SK-N-SH treated with all-trans-retinoic acid at 6 μM for 48 hours (cell line): ENCODE data around the gene IL17RB.

ENCODE experiments used
- ARNTL ChIP-seq: fragments of 450-650 bp; formaldehyde crosslinking; IDR thresholded peaks from 2 replicates; pipeline ENCODE4 v1.5.0; 2020; ENCODE audit warnings: low read depth, mild to moderate bottlenecking, moderate library complexity, borderline replicate concordance
- CREB5 ChIP-seq: fragments of 250-450 bp; sonication (Bioruptor Pico); IDR thresholded peaks from 2 replicates; pipeline ENCODE4 v1.5.1; 2020; ENCODE audit warnings: low read depth, mild to moderate bottlenecking, moderate library complexity
- CSRNP3 ChIP-seq: fragments of 250-450 bp; sonication (Bioruptor Pico); IDR thresholded peaks from 2 replicates; pipeline ENCODE4 v1.5.1; 2021; ENCODE audit warnings: mild to moderate bottlenecking, moderate library complexity
- ESRRG ChIP-seq: fragments of 250-450 bp; sonication (Bioruptor Pico); IDR thresholded peaks from 2 replicates; pipeline ENCODE4 v1.6.1; 2021; ENCODE audit warnings: mild to moderate bottlenecking
- ISL1 ChIP-seq: fragments of 250-450 bp; sonication (Bioruptor Pico); IDR thresholded peaks from 2 replicates; pipeline ENCODE4 v2.1.2; 2022; ENCODE audit warnings: mild to moderate bottlenecking, moderate library complexity
- OSR1 ChIP-seq: fragments of 250-450 bp; sonication (Bioruptor Pico); IDR thresholded peaks from 2 replicates; pipeline ENCODE4 v1.8.0; 2022; ENCODE audit warnings: moderate library complexity, mild to moderate bottlenecking, inconsistent platforms
- RARB ChIP-seq: fragments of 250-450 bp; sonication (Bioruptor Pico); IDR thresholded peaks from 2 replicates; pipeline ENCODE4 v1.8.0; 2021; ENCODE audit warnings: mild to moderate bottlenecking, moderate library complexity
- ZC3H10 ChIP-seq: fragments of 250-450 bp; sonication (Bioruptor Pico); IDR thresholded peaks from 2 replicates; pipeline ENCODE4 v1.5.1; 2021; ENCODE audit warnings: mild to moderate bottlenecking, moderate library complexity
- ZFP3 ChIP-seq: fragments of 250-450 bp; sonication (Bioruptor Pico); IDR thresholded peaks from 2 replicates; pipeline ENCODE4 v1.5.0; 2020; ENCODE audit warnings: mild to moderate bottlenecking, moderate library complexity

GRCh38 chr3:53833700-53834099 is 12.7 kb upstream of the IL17RB start:
- TF ChIP-seq ZC3H10 (CRISPR knock-in tag) (no peak), ISL1 (CRISPR knock-in tag) (no peak), CREB5 (CRISPR knock-in tag) (no peak), ZFP3 (CRISPR knock-in tag) (no peak), ESRRG (CRISPR knock-in tag) (no peak), RARB (CRISPR knock-in tag) (no peak), OSR1 (CRISPR knock-in tag) (no peak), CSRNP3 (CRISPR knock-in tag) (no peak), ARNTL (no peak)
